K562 (cell line): ENCODE data around the gene SPTBN4. TPM values are rescaled to one million over a fixed set of nuclear protein-coding genes. Genes with fewer than 3 reads are reported as not detected.
A peak's percentile ranks its signal among the peaks of the same experiment; 100 is the strongest.

Experiments
- ASH1L ChIP-seq: fragments of 450-650 bp; IDR thresholded peaks from 2 replicates; pipeline ENCODE4 v1.6.1; 2018; ENCODE audit warnings: borderline replicate concordance, mild to moderate bottlenecking, low read depth; ENCODE audit not compliant: partially characterized antibody
- CBX3 ChIP-seq, 2 experiments: IDR thresholded peaks; 1 replicate in 1 of 2; 2 replicates in 1 of 2; pipeline ENCODE4 v1.6.1; 2012; ENCODE audit warnings: inconsistent platforms in 2 of 2, low read length in 2 of 2, borderline replicate concordance in 1 of 2, control low read depth in 1 of 2
- CEBPB ChIP-seq: fragments of 450-650 bp; IDR thresholded peaks from 2 replicates; pipeline ENCODE4 v1.6.1; 2016; ENCODE audit warnings: missing genetic modification characterization, missing compliant biosample characterization
- ELF1 ChIP-seq: fragments of 200-800 bp; sonication (Bioruptor generic); IDR thresholded peaks from 2 replicates; pipeline ENCODE4 v1.6.1; 2016; ENCODE audit warnings: missing genetic modification characterization, missing compliant biosample characterization
- FOXP1 ChIP-seq: sonication (generic); formaldehyde crosslinking; IDR thresholded peaks from 2 replicates; pipeline ENCODE4 v1.8.0; 2022; ENCODE audit warnings: mild to moderate bottlenecking, missing genetic modification reagents
- MAZ ChIP-seq, 2 experiments: fragments of 450-650 bp in 1 of 2; sonication (generic) in 1 of 2; formaldehyde crosslinking; IDR thresholded peaks in 1 of 2; conservative IDR thresholded peaks in 1 of 2; 2 replicates each; pipeline versions ENCODE4 v1.4.0 to v1.5.0; 2020; ENCODE audit warnings: mild to moderate bottlenecking in 1 of 2, missing genetic modification reagents in 1 of 2
- MTF1 ChIP-seq: fragments of 250-450 bp; sonication (Bioruptor Pico); IDR thresholded peaks from 2 replicates; pipeline ENCODE4 v1.9.0; 2021; ENCODE audit warnings: moderate library complexity, mild to moderate bottlenecking, inconsistent platforms, borderline replicate concordance
- NCOA2 ChIP-seq, 2 experiments: fragments of 450-650 bp; IDR thresholded peaks; 2 replicates each; pipeline ENCODE4 v1.6.1; 2018; ENCODE audit warnings: mild to moderate bottlenecking in 2 of 2, moderate library complexity in 1 of 2; ENCODE audit not compliant: partially characterized antibody in 2 of 2
- PTRF ChIP-seq: fragments of 450-650 bp; IDR thresholded peaks from 2 replicates; pipeline ENCODE4 v1.6.1; 2016; ENCODE audit warnings: mild to moderate bottlenecking, missing genetic modification characterization, missing compliant biosample characterization
- RFX7 ChIP-seq: fragments of 250-450 bp; sonication (Bioruptor Pico); IDR thresholded peaks from 2 replicates; pipeline ENCODE4 v1.5.1; 2021; ENCODE audit warnings: mild to moderate bottlenecking
- SNRNP70 ChIP-seq: fragments of 200-400 bp; formaldehyde crosslinking; optimal IDR thresholded peaks from 2 replicates; pipeline ENCODE3; 2017; ENCODE audit warnings: low read depth, low read length
- TGIF2 ChIP-seq: sonication (generic); formaldehyde crosslinking; IDR thresholded peaks from 2 replicates; pipeline ENCODE4 v1.8.1; 2022; ENCODE audit warnings: mild to moderate bottlenecking, missing genetic modification reagents, moderate library complexity
- ZFP1 ChIP-seq: fragments of 450-650 bp; formaldehyde crosslinking; IDR thresholded peaks from 2 replicates; pipeline ENCODE4 v1.4.0; 2020; ENCODE audit warnings: mild to moderate bottlenecking, mixed read lengths
- ZNF232 ChIP-seq: sonication (generic); formaldehyde crosslinking; IDR thresholded peaks from 2 replicates; pipeline ENCODE4 v1.8.0; 2022; ENCODE audit warnings: mild to moderate bottlenecking, missing genetic modification reagents
- ZNF76 ChIP-seq: fragments of 250-450 bp; sonication (Bioruptor Pico); IDR thresholded peaks from 2 replicates; pipeline ENCODE4 v1.4.0; 2020; ENCODE audit warnings: mild to moderate bottlenecking, moderate library complexity, borderline replicate concordance
- polyA plus RNA-seq, 8 experiments: library from polyadenylated mRNA; depleted of rRNA in 4 of 8; stranded (reverse) in 5 of 8; unstranded in 3 of 8; fragments of >200 nt; fragmentation: Nextera tagmentation in 2 of 8; fragmentation: Illumina TruSeq in 1 of 8; extraction: Ambion mirVana in 2 of 8; extraction: Trizol in 1 of 8; gene quantifications; 2 replicates each; pipeline versions ENCODE4 v1.2.1 to v1.2.3, GENCODE V29; 2011 to 2014; ENCODE audit warnings: inconsistent platforms in 1 of 8, missing spikeins in 1 of 8
- total RNA-seq, 7 experiments: library from RNA; depleted of rRNA in 6 of 7; stranded (reverse); fragments of >200 nt in 6 of 7; fragmentation: Illumina TruSeq in 2 of 7; extraction: Trizol in 2 of 7; gene quantifications; 2 replicates each; pipeline versions ENCODE4 v1.2.1 to v1.2.3, GENCODE V29; 2011 to 2021; ENCODE audit warnings: low replicate concordance in 1 of 7
- TF ChIP-seq, protein P1 (sequence below): sonication (generic); IDR thresholded peaks from 2 replicates; pipeline ENCODE4 v1.6.1; 2016
- TF ChIP-seq, protein P2 (sequence below): fragments of 450-650 bp; formaldehyde crosslinking; IDR thresholded peaks from 2 replicates; pipeline ENCODE4 v1.4.0; 2020; ENCODE audit warnings: mild to moderate bottlenecking, moderate library complexity
- TF ChIP-seq, protein P3 (sequence below), 3 experiments: fragments of 200-800 bp in 1 of 3; fragments of 250-450 bp in 1 of 3; fragments of 450-650 bp in 1 of 3; sonication (Bioruptor Pico) in 1 of 3; sonication (Bioruptor generic) in 1 of 3; formaldehyde crosslinking in 1 of 3; IDR thresholded peaks; 2 replicates each; pipeline versions ENCODE4 v1.6.1 to v1.8.0; 2016 to 2022; ENCODE audit warnings: mild to moderate bottlenecking in 2 of 3, missing genetic modification characterization in 2 of 3, missing compliant biosample characterization in 1 of 3, moderate library complexity in 1 of 3
- TF ChIP-seq, protein P4 (sequence below): IDR thresholded peaks from 2 replicates; pipeline ENCODE4 v1.6.1; 2011; ENCODE audit warnings: borderline replicate concordance, low read depth, mild to moderate bottlenecking, moderate library complexity, low read length; ENCODE audit not compliant: insufficient read depth, poor library complexity, severe bottlenecking

Gene SPTBN4
- total and polyA plus RNA-seq, 9 of the 15 experiments (the other 6 are each of a cell fraction or from before 2014, with no cell fraction given) = 0.01 to 1.5 (median 0.86) TPM

DNA sequence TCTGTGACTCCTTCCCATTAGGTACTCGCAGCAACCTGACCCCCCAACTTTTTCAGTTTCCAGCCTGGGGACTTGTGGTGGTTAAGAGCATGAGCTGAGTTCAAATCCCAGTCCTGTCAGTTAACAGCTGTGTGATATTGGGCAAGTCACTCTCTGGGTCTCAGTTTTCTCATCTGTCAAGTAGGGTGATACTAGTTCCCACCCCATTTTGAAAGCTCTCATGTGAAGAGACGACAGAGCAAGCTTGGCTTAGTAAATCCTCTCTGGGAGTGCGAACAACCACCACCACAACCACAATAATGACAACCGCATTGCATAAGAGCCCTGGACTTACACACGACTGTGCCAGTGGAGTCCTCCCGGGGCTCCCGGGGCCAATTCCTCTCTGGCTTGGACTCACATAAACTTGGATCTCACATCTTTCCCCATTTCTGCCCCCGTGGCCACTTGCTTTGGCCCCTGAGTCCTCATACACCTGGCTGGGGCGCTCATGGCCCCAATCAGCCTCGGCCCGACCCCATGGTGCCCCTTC, 1.7 kb upstream of the SPTBN4 start (continued):
- 0 out of 2 replicates have a peak, but pooled peaks have one; percentile 55 for TF ChIP-seq FOXP1 (CRISPR knock-in tag)
- no peak for TF ChIP-seq MAZ (CRISPR knock-in tag; conservative IDR thresholded peaks at IDR 0.05 in 1 of 2, IDR thresholded peaks at IDR 0.05 in 1 of 2)
- TF ChIP-seq, protein P1, sequence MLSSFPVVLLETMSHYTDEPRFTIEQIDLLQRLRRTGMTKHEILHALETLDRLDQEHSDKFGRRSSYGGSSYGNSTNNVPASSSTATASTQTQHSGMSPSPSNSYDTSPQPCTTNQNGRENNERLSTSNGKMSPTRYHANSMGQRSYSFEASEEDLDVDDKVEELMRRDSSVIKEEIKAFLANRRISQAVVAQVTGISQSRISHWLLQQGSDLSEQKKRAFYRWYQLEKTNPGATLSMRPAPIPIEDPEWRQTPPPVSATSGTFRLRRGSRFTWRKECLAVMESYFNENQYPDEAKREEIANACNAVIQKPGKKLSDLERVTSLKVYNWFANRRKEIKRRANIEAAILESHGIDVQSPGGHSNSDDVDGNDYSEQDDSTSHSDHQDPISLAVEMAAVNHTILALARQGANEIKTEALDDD = peak; percentile 4; the same call in 1 of the 2 replicates
- TF ChIP-seq, protein P2, sequence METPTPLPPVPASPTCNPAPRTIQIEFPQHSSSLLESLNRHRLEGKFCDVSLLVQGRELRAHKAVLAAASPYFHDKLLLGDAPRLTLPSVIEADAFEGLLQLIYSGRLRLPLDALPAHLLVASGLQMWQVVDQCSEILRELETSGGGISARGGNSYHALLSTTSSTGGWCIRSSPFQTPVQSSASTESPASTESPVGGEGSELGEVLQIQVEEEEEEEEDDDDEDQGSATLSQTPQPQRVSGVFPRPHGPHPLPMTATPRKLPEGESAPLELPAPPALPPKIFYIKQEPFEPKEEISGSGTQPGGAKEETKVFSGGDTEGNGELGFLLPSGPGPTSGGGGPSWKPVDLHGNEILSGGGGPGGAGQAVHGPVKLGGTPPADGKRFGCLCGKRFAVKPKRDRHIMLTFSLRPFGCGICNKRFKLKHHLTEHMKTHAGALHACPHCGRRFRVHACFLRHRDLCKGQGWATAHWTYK (CRISPR knock-in tag) = no peak
- TF ChIP-seq SNRNP70 = no peak
- TF ChIP-seq, protein P3, sequence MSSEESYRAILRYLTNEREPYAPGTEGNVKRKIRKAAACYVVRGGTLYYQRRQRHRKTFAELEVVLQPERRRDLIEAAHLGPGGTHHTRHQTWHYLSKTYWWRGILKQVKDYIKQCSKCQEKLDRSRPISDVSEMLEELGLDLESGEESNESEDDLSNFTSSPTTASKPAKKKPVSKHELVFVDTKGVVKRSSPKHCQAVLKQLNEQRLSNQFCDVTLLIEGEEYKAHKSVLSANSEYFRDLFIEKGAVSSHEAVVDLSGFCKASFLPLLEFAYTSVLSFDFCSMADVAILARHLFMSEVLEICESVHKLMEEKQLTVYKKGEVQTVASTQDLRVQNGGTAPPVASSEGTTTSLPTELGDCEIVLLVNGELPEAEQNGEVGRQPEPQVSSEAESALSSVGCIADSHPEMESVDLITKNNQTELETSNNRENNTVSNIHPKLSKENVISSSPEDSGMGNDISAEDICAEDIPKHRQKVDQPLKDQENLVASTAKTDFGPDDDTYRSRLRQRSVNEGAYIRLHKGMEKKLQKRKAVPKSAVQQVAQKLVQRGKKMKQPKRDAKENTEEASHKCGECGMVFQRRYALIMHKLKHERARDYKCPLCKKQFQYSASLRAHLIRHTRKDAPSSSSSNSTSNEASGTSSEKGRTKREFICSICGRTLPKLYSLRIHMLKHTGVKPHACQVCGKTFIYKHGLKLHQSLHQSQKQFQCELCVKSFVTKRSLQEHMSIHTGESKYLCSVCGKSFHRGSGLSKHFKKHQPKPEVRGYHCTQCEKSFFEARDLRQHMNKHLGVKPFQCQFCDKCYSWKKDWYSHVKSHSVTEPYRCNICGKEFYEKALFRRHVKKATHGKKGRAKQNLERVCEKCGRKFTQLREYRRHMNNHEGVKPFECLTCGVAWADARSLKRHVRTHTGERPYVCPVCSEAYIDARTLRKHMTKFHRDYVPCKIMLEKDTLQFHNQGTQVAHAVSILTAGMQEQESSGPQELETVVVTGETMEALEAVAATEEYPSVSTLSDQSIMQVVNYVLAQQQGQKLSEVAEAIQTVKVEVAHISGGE (CRISPR knock-in tag; IDR thresholded peaks at IDR 0.05) = peak in 1 of 3 experiments; percentile 34; a peak in 1 of 6 replicates
- no peak for TF ChIP-seq MTF1
- no peak for TF ChIP-seq ELF1 (tag)
- TF ChIP-seq ASH1L = no peak
- TF ChIP-seq PTRF (tag) = no peak
- TF ChIP-seq ZNF232 (CRISPR knock-in tag) = no peak
- TF ChIP-seq TGIF2 = peak; percentile 56; the same call in 1 of the 2 replicates
- TF ChIP-seq ZFP1 (CRISPR knock-in tag) = no peak
- TF ChIP-seq RFX7 (CRISPR knock-in tag) = no peak
- TF ChIP-seq ZNF76 (CRISPR knock-in tag) = no peak
- peak in 1 of 2 experiments; percentile 81; a peak in 2 of 3 replicates for TF ChIP-seq CBX3 (IDR thresholded peaks at IDR 0.05; ENCODE audit: borderline replicate concordance in 1 of 2, low read length in 2 of 2)
- TF ChIP-seq, protein P4, sequence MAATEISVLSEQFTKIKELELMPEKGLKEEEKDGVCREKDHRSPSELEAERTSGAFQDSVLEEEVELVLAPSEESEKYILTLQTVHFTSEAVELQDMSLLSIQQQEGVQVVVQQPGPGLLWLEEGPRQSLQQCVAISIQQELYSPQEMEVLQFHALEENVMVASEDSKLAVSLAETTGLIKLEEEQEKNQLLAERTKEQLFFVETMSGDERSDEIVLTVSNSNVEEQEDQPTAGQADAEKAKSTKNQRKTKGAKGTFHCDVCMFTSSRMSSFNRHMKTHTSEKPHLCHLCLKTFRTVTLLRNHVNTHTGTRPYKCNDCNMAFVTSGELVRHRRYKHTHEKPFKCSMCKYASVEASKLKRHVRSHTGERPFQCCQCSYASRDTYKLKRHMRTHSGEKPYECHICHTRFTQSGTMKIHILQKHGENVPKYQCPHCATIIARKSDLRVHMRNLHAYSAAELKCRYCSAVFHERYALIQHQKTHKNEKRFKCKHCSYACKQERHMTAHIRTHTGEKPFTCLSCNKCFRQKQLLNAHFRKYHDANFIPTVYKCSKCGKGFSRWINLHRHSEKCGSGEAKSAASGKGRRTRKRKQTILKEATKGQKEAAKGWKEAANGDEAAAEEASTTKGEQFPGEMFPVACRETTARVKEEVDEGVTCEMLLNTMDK = no peak
- TF ChIP-seq CEBPB (tag) = peak; percentile 96
- TF ChIP-seq NCOA2 (IDR thresholded peaks at IDR 0.05; ENCODE audit: partially characterized antibody in 2 of 2) = no peak
